ENCODE data around the gene BCL2. TPM values are rescaled to one million over a fixed set of nuclear protein-coding genes. Genes with fewer than 3 reads are reported as not detected.

Gene BCL2
- total RNA-seq, 1 experiment from 2014 or later = 2.5 TPM

DNA sequence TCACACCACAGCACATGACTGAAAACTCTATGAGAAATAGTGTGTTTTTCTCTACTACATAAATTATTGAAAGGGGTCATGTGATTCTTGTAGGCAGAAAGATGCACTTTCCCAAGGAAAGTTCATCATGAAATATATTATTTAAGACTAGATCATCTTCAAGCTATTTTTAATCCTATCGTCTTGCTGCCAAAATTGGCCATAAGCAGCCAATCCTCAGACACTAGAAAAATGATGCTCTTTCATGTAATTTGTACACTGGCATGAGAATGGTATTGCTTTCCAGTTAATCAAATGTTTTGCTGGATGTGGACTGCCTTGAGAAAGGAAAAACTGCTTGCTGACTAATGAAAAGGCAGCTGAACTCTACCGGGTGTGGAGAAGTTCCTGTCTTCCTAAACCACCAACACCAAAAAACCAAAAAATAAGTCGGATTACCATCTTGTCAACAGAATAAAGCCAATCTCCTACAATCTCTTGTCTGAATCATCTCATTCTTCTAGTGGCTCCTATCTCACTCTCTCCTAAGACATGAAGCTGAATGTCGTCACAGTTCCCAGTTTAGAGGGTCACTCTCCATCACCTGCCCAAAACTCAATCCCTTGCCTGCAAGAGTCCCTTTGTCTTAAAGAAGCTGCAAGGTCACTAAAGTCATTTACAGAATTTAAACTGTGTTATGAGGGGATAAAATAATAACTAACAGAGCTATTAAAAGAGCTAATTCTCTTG is 5.3 kb downstream of the BCL2 start:
- Histone ChIP-seq H4K20me1 (ENCODE audit: insufficient read depth) (no peaks in the 10 kb centered on the region), H2AFZ (ENCODE audit: low read depth, low read length, poor library complexity, severe bottlenecking) (no peak overlapping the region), H3K4me1 (ENCODE audit: control insufficient read depth in 1 of 2, insufficient read depth in 2 of 2, low read length in 2 of 2) (peaks cover 0 to 6% of the 10 kb centered on the region in 2 experiments; a peak in 2 of 4 replicates), H3K27ac (ENCODE audit: low read depth, low read length) (no peak overlapping the region), H3K27me3 (ENCODE audit: insufficient read depth, low read length) (0 out of 2 replicates have a peak, but pooled peaks cover 7% of the 10 kb centered on the region), H3K4me3 (replicated peaks in 1 of 2; ENCODE audit: low read depth in 1 of 2, low read length in 2 of 2) (no peak overlapping the region), H3K4me2 (ENCODE audit: low read length) (no peak overlapping the region), H3K79me2 (ENCODE audit: insufficient read depth, low read length) (no peaks in the 10 kb centered on the region), H3K9ac (ENCODE audit: low read length) (no peak overlapping the region), H3K36me3 (ENCODE audit: control insufficient read depth in 1 of 2, insufficient read depth in 2 of 2, low read length in 2 of 2) (no peaks in the 10 kb centered on the region), H3K9me3 (ENCODE audit: control insufficient read depth in 1 of 2, insufficient read depth in 1 of 2, low read depth in 1 of 2, low read length in 2 of 2) (no peaks in the 10 kb centered on the region), H3K9me2 (ENCODE audit: insufficient read depth) (no peaks in the 10 kb centered on the region)
- CTCF ChIA-PET = interaction anchor here (1.5 kb wide), 1 partner anchor 10 kb away, joined by 4 read pairs; no protein-coding TSS in a partner anchor
- BruUV-seq (replicated peaks) = no TSS peak
- no peak for ATAC-seq
- no peak for DNase-seq (ENCODE audit: low read depth, low spot score)
- RAD21 ChIA-PET (ENCODE audit: low non-redundant PET in 1 of 2, low total read pairs in 2 of 2, uncharacterized antibody in 2 of 2, unreplicated experiment in 2 of 2) = no interaction called here
- intact Hi-C loops (cut with micrococcal nuclease) = no loop called here
- TF ChIP-seq, protein P1, sequence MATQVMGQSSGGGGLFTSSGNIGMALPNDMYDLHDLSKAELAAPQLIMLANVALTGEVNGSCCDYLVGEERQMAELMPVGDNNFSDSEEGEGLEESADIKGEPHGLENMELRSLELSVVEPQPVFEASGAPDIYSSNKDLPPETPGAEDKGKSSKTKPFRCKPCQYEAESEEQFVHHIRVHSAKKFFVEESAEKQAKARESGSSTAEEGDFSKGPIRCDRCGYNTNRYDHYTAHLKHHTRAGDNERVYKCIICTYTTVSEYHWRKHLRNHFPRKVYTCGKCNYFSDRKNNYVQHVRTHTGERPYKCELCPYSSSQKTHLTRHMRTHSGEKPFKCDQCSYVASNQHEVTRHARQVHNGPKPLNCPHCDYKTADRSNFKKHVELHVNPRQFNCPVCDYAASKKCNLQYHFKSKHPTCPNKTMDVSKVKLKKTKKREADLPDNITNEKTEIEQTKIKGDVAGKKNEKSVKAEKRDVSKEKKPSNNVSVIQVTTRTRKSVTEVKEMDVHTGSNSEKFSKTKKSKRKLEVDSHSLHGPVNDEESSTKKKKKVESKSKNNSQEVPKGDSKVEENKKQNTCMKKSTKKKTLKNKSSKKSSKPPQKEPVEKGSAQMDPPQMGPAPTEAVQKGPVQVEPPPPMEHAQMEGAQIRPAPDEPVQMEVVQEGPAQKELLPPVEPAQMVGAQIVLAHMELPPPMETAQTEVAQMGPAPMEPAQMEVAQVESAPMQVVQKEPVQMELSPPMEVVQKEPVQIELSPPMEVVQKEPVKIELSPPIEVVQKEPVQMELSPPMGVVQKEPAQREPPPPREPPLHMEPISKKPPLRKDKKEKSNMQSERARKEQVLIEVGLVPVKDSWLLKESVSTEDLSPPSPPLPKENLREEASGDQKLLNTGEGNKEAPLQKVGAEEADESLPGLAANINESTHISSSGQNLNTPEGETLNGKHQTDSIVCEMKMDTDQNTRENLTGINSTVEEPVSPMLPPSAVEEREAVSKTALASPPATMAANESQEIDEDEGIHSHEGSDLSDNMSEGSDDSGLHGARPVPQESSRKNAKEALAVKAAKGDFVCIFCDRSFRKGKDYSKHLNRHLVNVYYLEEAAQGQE (IDR thresholded peaks at IDR 0.05; ENCODE audit: low read depth) = no peak
- TF ChIP-seq, protein P2, sequence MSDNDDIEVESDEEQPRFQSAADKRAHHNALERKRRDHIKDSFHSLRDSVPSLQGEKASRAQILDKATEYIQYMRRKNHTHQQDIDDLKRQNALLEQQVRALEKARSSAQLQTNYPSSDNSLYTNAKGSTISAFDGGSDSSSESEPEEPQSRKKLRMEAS (IDR thresholded peaks at IDR 0.05) = no peak
- TF ChIP-seq, protein P3, sequence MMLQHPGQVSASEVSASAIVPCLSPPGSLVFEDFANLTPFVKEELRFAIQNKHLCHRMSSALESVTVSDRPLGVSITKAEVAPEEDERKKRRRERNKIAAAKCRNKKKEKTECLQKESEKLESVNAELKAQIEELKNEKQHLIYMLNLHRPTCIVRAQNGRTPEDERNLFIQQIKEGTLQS (IDR thresholded peaks at IDR 0.05) = no peak
- TF ChIP-seq EGR1 (IDR thresholded peaks at IDR 0.05; ENCODE audit: low read depth) = no peak
- TF ChIP-seq TCF7L2 (IDR thresholded peaks at IDR 0.05; ENCODE audit: borderline replicate concordance, extremely low read depth, insufficient read depth, insufficient read length) = no peak
- POLR2A ChIA-PET = no interaction called here
